HepG2 (cell line): ENCODE results near the gene ABCB8. TPM values are rescaled to one million over a fixed set of nuclear protein-coding genes. Genes with fewer than 3 reads are reported as not detected.

Experiments used
- ATAC-seq: fragments of 200-7000 bp; cut with Tn5 transposase; 3 replicates; pipeline ENCODE4 v1.9.1; 2020; ENCODE audit warnings: mild to moderate bottlenecking, moderate library complexity
- BruUV-seq: library from RNA; stranded (reverse); fragments of 400-500 nt; replicated peaks from 2 replicates; lab custom pipeline; 2021; lab: Mats Ljungman, UMichigan
- CTCF ChIA-PET: fragments of 300-600 bp; formaldehyde crosslinking; extraction: SDS; loops from one replicate; lab custom pipeline; 2021; ENCODE audit warnings: low total read pairs, inconsistent platforms, low intra/inter-chr PET ratio; lab: Yijun Ruan, JAX
- POLR2A ChIA-PET: fragments of 350-600 bp; sonication (Branson Sonifier 250); formaldehyde crosslinking; loops from one replicate; lab custom pipeline; 2020; ENCODE audit warnings: antibody characterized with exemption, inconsistent platforms; lab: Yijun Ruan, JAX
- DNase-seq: peaks from one replicate; pipeline ENCODE4 v3.0.0-alpha.2; 2015; ENCODE audit warnings: low spot score
- FAIRE-seq: peaks from 3 replicates; lab custom pipeline; 2011; peaks lifted over from hg19 to GRCh38; lab: Jason Lieb, UNC
- H2AFZ ChIP-seq: one replicate; pipeline ENCODE4 v1.6.1; 2011; ENCODE audit warnings: low read length, inconsistent platforms
- H3K27ac ChIP-seq: fragments of 300-600 bp; 3 replicates; pipeline ENCODE4 v1.8.0; 2011; ENCODE audit warnings: mixed run types, mild to moderate bottlenecking, mixed read lengths, low read length, inconsistent platforms; ENCODE audit not compliant: insufficient read depth; ENCODE audit errors: extremely low read length
- H3K27me3 ChIP-seq, 2 experiments: fragments of 200-600 bp in 1 of 2; 2 replicates in 1 of 2; 3 replicates in 1 of 2; pipeline versions ENCODE4 v1.6.0 to v1.8.0; 2011; ENCODE audit warnings: low read length in 2 of 2, mild to moderate bottlenecking in 2 of 2, moderate library complexity in 2 of 2, inconsistent platforms in 1 of 2; ENCODE audit not compliant: insufficient read depth in 2 of 2, control insufficient read depth in 1 of 2
- H3K36me3 ChIP-seq, 2 experiments: fragments of 200-600 bp in 1 of 2; replicated peaks in 1 of 2; 2 replicates in 1 of 2; 3 replicates in 1 of 2; pipeline versions ENCODE4 v1.5.1 to v1.8.0; 2011; ENCODE audit warnings: low read length in 2 of 2, inconsistent platforms in 1 of 2; ENCODE audit not compliant: insufficient read depth in 2 of 2, control insufficient read depth in 1 of 2
- H3K4me1 ChIP-seq: 2 replicates; pipeline ENCODE4 v1.5.1; 2012; ENCODE audit warnings: low read length, inconsistent platforms; ENCODE audit not compliant: insufficient read depth
- H3K4me2 ChIP-seq: 2 replicates; pipeline ENCODE4 v1.6.0; 2011; ENCODE audit warnings: low read depth, low read length, inconsistent platforms
- H3K4me3 ChIP-seq, 3 experiments: fragments of 200-600 bp in 1 of 3; sonication (generic), shearing (Covaris generic) in 1 of 3; replicated peaks in 1 of 3; 2 replicates each; pipeline ENCODE4 v1.5.1; 2011 to 2016; ENCODE audit warnings: low read length in 3 of 3, inconsistent platforms in 2 of 3, low read depth in 2 of 3, mild to moderate bottlenecking in 2 of 3, control low read depth in 1 of 3, mixed read lengths in 1 of 3; ENCODE audit not compliant: insufficient read depth in 1 of 3
- H3K79me2 ChIP-seq: one replicate; pipeline ENCODE4 v1.6.1; 2011; ENCODE audit warnings: low read length, inconsistent platforms; ENCODE audit not compliant: insufficient read depth
- H3K9ac ChIP-seq: 2 replicates; pipeline ENCODE4 v1.6.0; 2011; ENCODE audit warnings: mild to moderate bottlenecking, low read depth, low read length, inconsistent platforms; ENCODE audit not compliant: insufficient read depth
- H3K9me3 ChIP-seq: 2 replicates; pipeline ENCODE4 v1.5.1; 2012; ENCODE audit warnings: mild to moderate bottlenecking, low read length
- H4K20me1 ChIP-seq: 2 replicates; pipeline ENCODE4 v1.6.0; 2011; ENCODE audit warnings: inconsistent platforms, mild to moderate bottlenecking, low read length, moderate library complexity; ENCODE audit not compliant: insufficient read depth
- EZH2 ChIP-seq: conservative IDR thresholded peaks from 2 replicates; pipeline ENCODE4 v1.6.1; 2012; ENCODE audit warnings: mild to moderate bottlenecking, low read depth, low read length, moderate library complexity
- FOSL2 ChIP-seq: sonication (generic); formaldehyde crosslinking; IDR thresholded peaks from 2 replicates; pipeline ENCODE4 v1.4.0; 2020; ENCODE audit warnings: missing genetic modification reagents
- FOXK2 ChIP-seq: fragments of 450-650 bp; IDR thresholded peaks from 2 replicates; pipeline ENCODE4 v1.6.1; 2016
- GATAD2A ChIP-seq: IDR thresholded peaks from 2 replicates; pipeline ENCODE4 v1.6.1; 2016
- HES4 ChIP-seq: sonication (generic); formaldehyde crosslinking; IDR thresholded peaks from 2 replicates; pipeline ENCODE4 v1.9.0; 2021; ENCODE audit warnings: mild to moderate bottlenecking, missing genetic modification reagents, borderline replicate concordance
- MBD4 ChIP-seq: IDR thresholded peaks from 2 replicates; pipeline ENCODE4 v1.6.1; 2012; ENCODE audit warnings: low read length, inconsistent platforms, borderline replicate concordance
- MEIS2 ChIP-seq: sonication (generic); formaldehyde crosslinking; IDR thresholded peaks from 2 replicates; pipeline ENCODE4 v1.9.0; 2021; ENCODE audit warnings: mild to moderate bottlenecking, missing genetic modification reagents
- SOX5 ChIP-seq: IDR thresholded peaks from 2 replicates; pipeline ENCODE4 v1.6.1; 2016; ENCODE audit warnings: borderline replicate concordance
- SRSF1 ChIP-seq: fragments of 200-400 bp; formaldehyde crosslinking; optimal IDR thresholded peaks from 2 replicates; pipeline ENCODE3; 2017; ENCODE audit warnings: mild to moderate bottlenecking, low read depth, low read length, moderate library complexity
- TBP ChIP-seq: sonication (generic); formaldehyde crosslinking; IDR thresholded peaks from 2 replicates; pipeline ENCODE4 v1.5.0; 2020; ENCODE audit warnings: missing genetic modification reagents
- TBX3 ChIP-seq: fragments of 450-650 bp; IDR thresholded peaks from 2 replicates; pipeline ENCODE4 v1.6.1; 2017; ENCODE audit warnings: antibody characterized with exemption, mild to moderate bottlenecking, inconsistent platforms, borderline replicate concordance
- YY1 ChIP-seq: IDR thresholded peaks from 2 replicates; pipeline ENCODE4 v1.6.1; 2011; ENCODE audit warnings: low read length, low read depth, moderate library complexity, mild to moderate bottlenecking; ENCODE audit not compliant: insufficient read depth, insufficient replicate concordance
- ZBTB21 ChIP-seq: sonication (generic); formaldehyde crosslinking; IDR thresholded peaks from 2 replicates; pipeline ENCODE4 v1.4.0; 2020; ENCODE audit warnings: missing genetic modification reagents
- ZMAT3 ChIP-seq: sonication (generic); formaldehyde crosslinking; conservative IDR thresholded peaks from 2 replicates; pipeline ENCODE4 v1.7.0; 2021; ENCODE audit warnings: missing genetic modification reagents
- ZNF44 ChIP-seq: sonication (generic); formaldehyde crosslinking; IDR thresholded peaks from 2 replicates; pipeline ENCODE4 v1.5.1; 2020; ENCODE audit warnings: mild to moderate bottlenecking, missing genetic modification reagents
- ZNF768 ChIP-seq: sonication (generic); formaldehyde crosslinking; IDR thresholded peaks from 2 replicates; pipeline ENCODE4 v1.4.0; 2020; ENCODE audit warnings: missing genetic modification reagents
- ZNF780A ChIP-seq: sonication (generic); formaldehyde crosslinking; IDR thresholded peaks from 2 replicates; pipeline ENCODE4 v1.8.0; 2022; ENCODE audit warnings: mild to moderate bottlenecking, missing genetic modification reagents, moderate library complexity
- ZNF792 ChIP-seq: IDR thresholded peaks from 2 replicates; pipeline ENCODE4 v1.6.1; 2016
- ZSCAN25 ChIP-seq: sonication (generic); formaldehyde crosslinking; IDR thresholded peaks from 2 replicates; pipeline ENCODE4 v1.8.0; 2022; ENCODE audit warnings: mild to moderate bottlenecking, missing genetic modification reagents
- WGBS: methylation state at CpG from one replicate; pipeline ENCODE4 v1.1.6; 2017; ENCODE audit warnings: low lambda C conversion rate; 5-methylcytosine and 5-hydroxymethylcytosine counted together
- in situ Hi-C: cut with HindIII; loops from 2 replicates; pipeline ENCODE4 v1.10.0; 2017; ENCODE audit warnings: low pct_unique_long_range_greater_than_20kb; ENCODE audit not compliant: extremely low pct_ligation_motif_present
- intact Hi-C: fragments of 100-400 bp; cut with micrococcal nuclease; formaldehyde crosslinking; loops from one replicate; pipeline ENCODE4 v1.10.0; 2022; ENCODE audit not compliant: unreplicated experiment
- polyA plus RNA-seq, 8 experiments: library from polyadenylated mRNA; depleted of rRNA in 3 of 8; stranded (reverse) in 7 of 8; unstranded in 1 of 8; fragments of >200 nt; fragmentation: Illumina TruSeq in 4 of 8; extraction: Trizol in 4 of 8; gene quantifications; 2 replicates each; pipeline versions ENCODE4 v1.2.1 to v1.2.3, GENCODE V29; 2011 to 2016; ENCODE audit warnings: low read depth in 4 of 8, missing spikeins in 1 of 8, mixed read lengths in 1 of 8; ENCODE audit not compliant: insufficient read depth in 1 of 8
- total RNA-seq, 5 experiments: library from RNA; depleted of rRNA; stranded (reverse); fragments of >200 nt; fragmentation: Illumina TruSeq; extraction: Trizol; gene quantifications; 2 replicates each; pipeline ENCODE4 v1.2.3, GENCODE V29; 2016; ENCODE audit warnings: low read depth in 1 of 5
- TF ChIP-seq, protein P1 (sequence below): sonication (generic); formaldehyde crosslinking; IDR thresholded peaks from 2 replicates; pipeline ENCODE4 v1.4.0; 2020; ENCODE audit warnings: low read depth, mild to moderate bottlenecking, missing genetic modification reagents
- TF ChIP-seq, protein P2 (sequence below): sonication (generic); formaldehyde crosslinking; IDR thresholded peaks from 2 replicates; pipeline ENCODE4 v1.4.0; 2020; ENCODE audit warnings: missing genetic modification reagents, borderline replicate concordance
- TF ChIP-seq, protein P3 (sequence below): IDR thresholded peaks from 2 replicates; pipeline ENCODE4 v1.6.1; 2016

ABCB8 gene
- total and polyA plus RNA-seq, 2 of the 13 experiments (the other 11 are each of a cell fraction or from before 2014, with no cell fraction given) = 6.6 to 16.7 TPM

DNA sequence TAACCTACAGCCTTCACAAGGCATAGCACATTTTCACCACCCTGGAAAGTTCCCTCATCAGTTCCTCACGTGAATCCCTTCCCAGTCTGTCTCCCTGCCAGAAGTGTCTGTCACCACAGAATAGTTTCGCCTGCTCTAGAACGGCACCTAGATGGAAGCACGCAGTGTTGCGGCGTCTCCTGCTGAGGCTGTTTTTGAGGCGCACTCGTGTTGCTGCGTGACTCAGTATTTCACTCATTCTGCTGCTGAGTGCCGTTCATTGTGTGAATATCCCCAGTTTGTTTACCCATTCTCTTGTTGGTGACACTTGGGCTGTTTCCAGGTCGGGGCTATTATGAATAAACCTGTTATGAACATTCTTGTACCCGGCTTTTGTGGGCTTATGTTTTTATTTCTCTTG is 24.7 kb upstream of the ABCB8 start:
- H3K9me3 ChIP-seq = no peaks in the 10 kb centered on the region
- H4K20me1 ChIP-seq = no peaks in the 10 kb centered on the region
- ATAC-seq = peak; percentile 22; the same call in 2 of the 3 replicates
- ChIA-PET POLR2A (no interaction called here), CTCF (no interaction called here)
- peak overlapping the region; percentile 36 for H3K4me2 ChIP-seq
- peak; percentile 21 for FAIRE-seq
- in situ Hi-C loops (no loop called here), intact Hi-C loops (no loop called here)
- H3K4me1 ChIP-seq = peaks cover 59% of the 10 kb centered on the region
- H3K4me3 ChIP-seq = peak overlapping the region in 1 of 3 experiments; percentile 1; a peak in 1 of 6 replicates
- H3K79me2 ChIP-seq = no peaks in the 10 kb centered on the region
- no peak overlapping the region for H2AFZ ChIP-seq
- 2% methylated on average over 12 of the region's 12 CpGs for WGBS
- H3K27ac ChIP-seq = no peak overlapping the region
- no peak overlapping the region for H3K9ac ChIP-seq
- H3K36me3 ChIP-seq = no peaks in the 10 kb centered on the region
- DNase-seq = no peak
- BruUV-seq = no TSS peak
- peaks cover 0 to 2% of the 10 kb centered on the region in 2 experiments; a peak in 2 of 5 replicates for H3K27me3 ChIP-seq
- TF ChIP-seq ZNF792 (CRISPR knock-in tag) (no peak), GATAD2A (CRISPR knock-in tag) (0 out of 2 replicates have a peak, but pooled peaks have one; percentile 19), TBX3 (peak; percentile 31; the same call in 1 of the 2 replicates), ZNF780A (CRISPR knock-in tag) (no peak), EZH2 (no peak), SRSF1 (no peak), SOX5 (CRISPR knock-in tag) (peak; percentile 76; the same call in 1 of the 2 replicates), ZNF768 (CRISPR knock-in tag) (no peak), FOXK2 (no peak), ZBTB21 (CRISPR knock-in tag) (0 out of 2 replicates have a peak, but pooled peaks have one; percentile 24), TBP (CRISPR knock-in tag) (no peak), ZMAT3 (CRISPR knock-in tag) (no peak), YY1 (no peak), HES4 (CRISPR knock-in tag) (no peak), ZNF44 (CRISPR knock-in tag) (no peak), ZSCAN25 (CRISPR knock-in tag) (no peak), MBD4 (no peak), MEIS2 (peak; percentile 21; the same call in 1 of the 2 replicates), FOSL2 (peak; percentile 72)
- TF ChIP-seq, protein P1, sequence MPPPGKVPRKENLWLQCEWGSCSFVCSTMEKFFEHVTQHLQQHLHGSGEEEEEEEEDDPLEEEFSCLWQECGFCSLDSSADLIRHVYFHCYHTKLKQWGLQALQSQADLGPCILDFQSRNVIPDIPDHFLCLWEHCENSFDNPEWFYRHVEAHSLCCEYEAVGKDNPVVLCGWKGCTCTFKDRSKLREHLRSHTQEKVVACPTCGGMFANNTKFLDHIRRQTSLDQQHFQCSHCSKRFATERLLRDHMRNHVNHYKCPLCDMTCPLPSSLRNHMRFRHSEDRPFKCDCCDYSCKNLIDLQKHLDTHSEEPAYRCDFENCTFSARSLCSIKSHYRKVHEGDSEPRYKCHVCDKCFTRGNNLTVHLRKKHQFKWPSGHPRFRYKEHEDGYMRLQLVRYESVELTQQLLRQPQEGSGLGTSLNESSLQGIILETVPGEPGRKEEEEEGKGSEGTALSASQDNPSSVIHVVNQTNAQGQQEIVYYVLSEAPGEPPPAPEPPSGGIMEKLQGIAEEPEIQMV (CRISPR knock-in tag) = no peak
- TF ChIP-seq, protein P2, sequence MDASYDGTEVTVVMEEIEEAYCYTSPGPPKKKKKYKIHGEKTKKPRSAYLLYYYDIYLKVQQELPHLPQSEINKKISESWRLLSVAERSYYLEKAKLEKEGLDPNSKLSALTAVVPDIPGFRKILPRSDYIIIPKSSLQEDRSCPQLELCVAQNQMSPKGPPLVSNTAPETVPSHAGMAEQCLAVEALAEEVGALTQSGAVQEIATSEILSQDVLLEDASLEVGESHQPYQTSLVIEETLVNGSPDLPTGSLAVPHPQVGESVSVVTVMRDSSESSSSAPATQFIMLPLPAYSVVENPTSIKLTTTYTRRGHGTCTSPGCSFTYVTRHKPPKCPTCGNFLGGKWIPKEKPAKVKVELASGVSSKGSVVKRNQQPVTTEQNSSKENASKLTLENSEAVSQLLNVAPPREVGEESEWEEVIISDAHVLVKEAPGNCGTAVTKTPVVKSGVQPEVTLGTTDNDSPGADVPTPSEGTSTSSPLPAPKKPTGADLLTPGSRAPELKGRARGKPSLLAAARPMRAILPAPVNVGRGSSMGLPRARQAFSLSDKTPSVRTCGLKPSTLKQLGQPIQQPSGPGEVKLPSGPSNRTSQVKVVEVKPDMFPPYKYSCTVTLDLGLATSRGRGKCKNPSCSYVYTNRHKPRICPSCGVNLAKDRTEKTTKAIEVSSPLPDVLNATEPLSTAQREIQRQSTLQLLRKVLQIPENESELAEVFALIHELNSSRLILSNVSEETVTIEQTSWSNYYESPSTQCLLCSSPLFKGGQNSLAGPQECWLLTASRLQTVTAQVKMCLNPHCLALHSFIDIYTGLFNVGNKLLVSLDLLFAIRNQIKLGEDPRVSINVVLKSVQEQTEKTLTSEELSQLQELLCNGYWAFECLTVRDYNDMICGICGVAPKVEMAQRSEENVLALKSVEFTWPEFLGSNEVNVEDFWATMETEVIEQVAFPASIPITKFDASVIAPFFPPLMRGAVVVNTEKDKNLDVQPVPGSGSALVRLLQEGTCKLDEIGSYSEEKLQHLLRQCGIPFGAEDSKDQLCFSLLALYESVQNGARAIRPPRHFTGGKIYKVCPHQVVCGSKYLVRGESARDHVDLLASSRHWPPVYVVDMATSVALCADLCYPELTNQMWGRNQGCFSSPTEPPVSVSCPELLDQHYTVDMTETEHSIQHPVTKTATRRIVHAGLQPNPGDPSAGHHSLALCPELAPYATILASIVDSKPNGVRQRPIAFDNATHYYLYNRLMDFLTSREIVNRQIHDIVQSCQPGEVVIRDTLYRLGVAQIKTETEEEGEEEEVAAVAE (CRISPR knock-in tag) = no peak
- TF ChIP-seq, protein P3, sequence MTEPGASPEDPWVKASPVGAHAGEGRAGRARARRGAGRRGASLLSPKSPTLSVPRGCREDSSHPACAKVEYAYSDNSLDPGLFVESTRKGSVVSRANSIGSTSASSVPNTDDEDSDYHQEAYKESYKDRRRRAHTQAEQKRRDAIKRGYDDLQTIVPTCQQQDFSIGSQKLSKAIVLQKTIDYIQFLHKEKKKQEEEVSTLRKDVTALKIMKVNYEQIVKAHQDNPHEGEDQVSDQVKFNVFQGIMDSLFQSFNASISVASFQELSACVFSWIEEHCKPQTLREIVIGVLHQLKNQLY (CRISPR knock-in tag) = no peak
